ENCODE results near the gene IL17A.
A peak's percentile ranks its signal among the peaks of the same experiment; 100 is the strongest.

IL17A gene

GRCh38 chr6:52186075-52186474 is at the start of gene IL17A:
Gene IL17A, plus strand, starts transcription at chr6:52186375. Its CDS starts 57 bp downstream, at chr6:52186432.
- DNase-seq, result no peak

GRCh38 chr6:52136934-52137467 is 49.2 kb upstream of the IL17A start:
- no peak for DNase-seq

GRCh38 chr6:52138284-52138683 is 47.9 kb upstream of the IL17A start:
- DNase-seq, result no peak

DNA sequence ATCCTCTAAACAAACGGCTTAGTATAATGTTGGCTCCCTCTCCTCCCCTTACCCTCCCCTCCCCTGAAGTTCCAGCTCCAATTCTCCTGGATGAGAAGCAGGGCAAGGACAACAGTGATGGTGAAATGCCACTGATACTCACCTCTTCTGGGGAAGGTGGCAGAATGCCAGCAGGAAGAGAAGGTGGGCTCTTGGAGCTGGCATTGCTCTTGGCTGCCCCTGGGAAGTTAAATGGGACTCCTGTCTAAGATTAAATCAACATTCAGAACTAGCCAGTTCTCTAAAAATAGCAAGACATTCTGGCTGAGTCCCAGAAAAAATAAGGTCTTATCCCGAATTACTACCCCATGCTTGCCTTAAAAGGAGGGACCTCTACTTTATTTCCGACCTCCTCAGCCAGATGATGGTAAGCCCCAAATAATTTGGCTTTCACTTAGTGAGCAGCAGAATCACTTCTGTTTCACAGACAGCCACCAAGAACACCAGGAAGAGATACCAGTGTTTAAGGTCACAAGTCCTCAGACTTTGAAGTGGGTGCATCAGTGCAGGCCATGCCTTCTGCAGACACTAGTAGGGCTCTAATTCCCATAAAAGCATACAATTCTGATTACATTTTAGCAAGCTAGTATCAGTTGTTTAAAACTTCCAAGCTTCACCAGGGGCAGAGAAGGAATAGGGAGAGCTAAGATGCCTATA is 46.0 kb upstream of the IL17A start:
- no peak for DNase-seq

GRCh38 chr6:52141596-52141995 is 44.6 kb upstream of the IL17A start:
- no peak for DNase-seq

GRCh38 chr6:52142556-52142955 is 43.6 kb upstream of the IL17A start:
- DNase-seq, result no peak

DNA sequence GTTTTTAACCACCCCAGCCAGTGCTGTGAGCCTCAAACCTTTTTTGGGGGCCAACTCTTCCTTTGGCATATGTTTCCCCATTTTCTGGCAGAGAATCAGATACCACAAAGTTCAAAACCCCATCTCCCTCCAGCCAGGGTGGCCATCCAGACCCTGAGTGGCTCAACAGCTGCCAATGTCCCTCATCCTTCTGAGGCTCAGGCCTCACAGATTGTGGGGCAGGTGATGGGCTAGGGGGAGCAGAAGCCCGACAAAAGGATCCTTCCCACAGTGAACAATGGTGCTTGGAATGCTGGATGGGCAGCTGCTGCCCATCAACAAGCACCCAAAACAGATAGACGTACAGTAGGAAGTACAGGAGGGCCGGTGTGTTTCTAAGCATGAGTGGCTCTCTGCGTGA is 42.6 kb upstream of the IL17A start:
- DNase-seq, result no peak

- no peak for DNase-seq
Observed at GRCh38 chr6:52144196-52145076, 41.7 kb upstream of the IL17A start.

DNA sequence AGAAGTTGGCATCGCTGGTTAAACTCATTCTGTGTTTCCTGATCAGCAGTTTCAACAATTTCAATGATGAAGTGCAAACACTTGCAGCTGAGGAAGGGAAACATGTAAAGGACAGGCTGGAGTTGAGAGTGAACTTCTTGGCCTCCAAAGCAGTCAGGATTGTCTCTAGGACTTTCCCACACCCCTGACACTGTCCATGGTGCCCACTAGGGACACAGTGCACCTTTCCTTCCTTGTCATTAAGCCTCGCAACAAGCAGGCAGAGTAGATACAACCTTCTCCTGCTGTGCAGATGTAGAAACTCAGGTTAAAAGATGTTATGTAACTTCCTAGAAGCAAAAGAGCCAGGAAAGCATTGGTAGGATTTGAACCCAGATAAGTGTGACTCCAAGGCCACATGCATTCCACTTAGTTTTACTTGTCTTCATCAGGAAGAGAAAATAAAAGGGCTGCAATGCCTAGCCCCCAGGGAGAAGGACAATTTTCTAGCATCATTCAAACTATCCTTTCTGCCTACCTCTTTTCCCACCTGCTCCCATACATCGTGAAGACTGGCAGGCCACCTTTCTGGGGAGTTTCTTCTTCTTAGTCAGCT is 39.2 kb upstream of the IL17A start:
- no peak for DNase-seq

DNA sequence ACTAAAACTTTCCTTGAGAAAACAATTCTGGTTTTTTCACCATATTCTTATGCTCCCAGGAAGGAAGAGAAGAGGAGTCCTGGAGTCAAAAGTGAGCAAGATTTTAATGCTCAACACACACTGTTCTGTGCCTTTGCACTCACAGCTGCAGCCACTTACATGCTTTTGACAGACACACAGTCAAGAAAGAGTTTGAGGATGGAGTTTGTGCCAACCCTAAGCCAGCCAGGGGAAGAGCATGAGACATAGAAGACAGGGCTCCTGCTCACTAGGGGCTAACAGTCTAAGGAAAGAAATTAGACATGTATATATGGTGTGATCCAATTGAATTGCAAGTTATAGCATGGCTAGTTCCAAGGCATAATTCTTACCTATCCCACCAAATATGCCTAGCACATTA is 37.1 kb upstream of the IL17A start:
- DNase-seq, result no peak

GRCh38 chr6:52149949-52150348 is 36.2 kb upstream of the IL17A start:
- DNase-seq, result no peak

- DNase-seq, result no peak
Observed at GRCh38 chr6:52152070-52152423, 34.1 kb upstream of the IL17A start.

DNA sequence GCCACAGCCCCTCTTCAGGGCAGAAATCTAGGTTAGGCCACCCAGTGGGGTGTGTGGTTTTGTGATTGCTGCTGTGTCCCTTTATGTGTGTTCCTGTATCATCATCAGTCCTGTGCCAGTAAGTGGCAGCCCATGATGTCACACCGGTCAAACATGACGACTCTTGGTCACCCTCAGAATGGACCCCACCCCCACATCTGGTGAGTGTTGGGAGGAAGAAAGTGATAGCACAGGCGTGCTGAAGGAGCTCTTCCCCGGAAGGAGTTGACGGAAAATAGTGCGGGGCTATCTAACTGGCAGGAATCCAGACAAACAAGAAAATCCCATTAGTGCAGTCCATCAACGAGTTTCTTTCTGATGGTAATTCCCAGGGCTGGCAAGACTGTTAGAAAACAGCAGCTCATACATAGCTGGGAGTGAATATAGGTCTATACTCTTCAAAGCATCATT is 33.4 kb upstream of the IL17A start:
- DNase-seq, result no peak

GRCh38 chr6:52154381-52154780 is 31.8 kb upstream of the IL17A start:
- no peak for DNase-seq

DNA sequence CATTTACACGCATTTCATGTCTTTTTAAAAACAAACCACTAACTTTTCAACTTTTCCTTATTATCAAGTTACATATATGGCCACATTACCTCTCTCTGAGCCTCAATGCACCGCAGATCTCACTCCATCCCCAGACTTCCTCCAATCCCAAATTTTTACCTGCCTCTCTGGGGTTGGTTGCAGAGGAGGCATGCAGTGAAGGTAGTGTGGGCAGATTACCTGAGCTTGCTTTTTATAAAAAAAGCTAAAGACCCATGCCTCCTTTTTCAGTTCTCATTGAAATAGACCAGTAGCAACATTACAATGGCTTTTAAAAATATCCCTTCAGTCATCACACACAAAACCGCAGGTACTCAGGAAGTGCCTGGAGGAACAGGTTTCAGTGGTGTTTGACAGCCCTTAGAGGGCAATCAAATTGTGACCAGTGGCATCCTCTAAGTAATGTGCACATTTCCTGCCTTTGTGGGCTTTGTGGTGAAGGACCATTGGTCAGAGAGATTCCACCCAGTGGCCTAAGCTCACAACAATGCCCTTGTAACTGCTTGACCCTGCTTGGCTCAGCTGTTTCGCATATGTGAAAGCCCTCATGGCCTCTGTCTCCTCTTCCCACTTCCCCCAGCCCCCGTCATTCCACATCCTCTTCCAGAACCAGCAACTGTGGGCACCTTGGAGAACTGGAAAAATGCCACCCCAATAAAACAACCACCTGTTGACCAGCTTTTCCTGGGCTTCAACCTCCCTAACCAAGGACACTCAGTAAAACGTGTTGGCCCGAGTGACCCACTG is 30.2 kb upstream of the IL17A start:
- no peak for DNase-seq

DNA sequence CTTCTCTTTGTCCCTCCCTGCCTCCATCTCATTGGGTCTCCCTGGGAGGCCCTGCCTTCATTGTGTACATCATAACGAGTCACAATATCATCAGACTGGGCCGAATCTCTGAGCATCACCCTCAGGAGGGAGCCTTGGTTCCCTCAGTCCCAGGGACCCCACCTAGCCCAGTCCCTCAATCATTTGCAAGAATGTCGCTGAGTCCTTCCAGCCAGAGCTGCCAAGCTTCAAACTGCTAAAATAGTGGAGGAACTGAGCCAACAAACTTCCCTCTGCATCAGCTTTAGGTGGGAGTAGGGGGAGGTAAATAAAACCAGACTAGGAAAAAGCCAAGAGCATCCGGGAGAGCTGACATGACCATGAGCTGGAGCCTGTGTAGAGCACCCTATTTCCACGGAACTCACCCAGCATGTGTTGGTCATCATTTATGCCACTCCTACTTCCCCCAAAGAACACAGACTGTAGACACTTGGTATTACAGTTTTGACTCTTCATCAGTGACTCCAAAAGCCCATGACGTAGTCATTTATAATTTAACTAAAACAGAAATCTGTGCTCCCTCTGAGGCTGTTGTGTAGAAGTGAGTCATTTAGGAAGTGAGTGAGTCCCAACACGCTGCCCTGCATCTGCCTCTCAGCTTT is 28.8 kb upstream of the IL17A start:
- DNase-seq, result peak; percentile 66

GRCh38 chr6:52160472-52161104 is 25.6 kb upstream of the IL17A start:
- DNase-seq, result no peak

- DNase-seq, result no peak
Observed at GRCh38 chr6:52161689-52162438, 24.3 kb upstream of the IL17A start.

- no peak for DNase-seq
Observed at GRCh38 chr6:52162940-52163908, 23.0 kb upstream of the IL17A start.

Data from activated effector memory CD4-positive, alpha-beta T cell treated with anti-CD3 and anti-CD28 coated beads, Interleukin-2, amount 50 U/mL, for 16 hours (primary cell).